NOMO-1 (cell line): ENCODE data around the gene CORO2A.
"Not testable (repeated sequence)": the region's sequence is repeated elsewhere in the genome, so short reads cannot be mapped to it uniquely, and the experiment has no call there.

Source experiments
- DNase-seq, 2 experiments: peaks; one replicate each; lab custom pipeline; 2025; ENCODE audit not compliant: unreplicated experiment in 2 of 2; lab: John Stamatoyannopoulos, UW

Gene CORO2A

GRCh38 chr9:98087420-98088354 lies 104.8 kb downstream of the CORO2A start:
- DNase-seq = no peak

DNA sequence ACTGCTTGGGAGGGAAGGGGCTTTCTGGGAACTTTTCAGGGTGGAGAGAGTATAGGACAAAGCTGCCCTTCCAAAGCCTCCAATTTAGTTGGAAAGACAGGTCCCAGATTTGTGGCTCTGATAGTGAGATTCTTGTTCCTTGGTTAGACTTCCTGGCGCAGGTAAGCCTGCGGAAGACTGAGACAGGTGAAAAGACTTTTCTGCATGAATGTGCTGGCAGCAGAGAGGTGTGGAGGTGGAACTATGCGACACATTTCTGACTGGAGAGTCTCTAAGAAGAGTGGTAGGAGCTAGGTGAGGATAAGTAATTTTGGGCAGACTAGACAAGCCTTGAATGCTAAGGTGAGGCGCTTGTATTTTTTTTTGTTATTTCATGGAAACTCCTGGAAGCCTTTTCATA lies 106.0 kb downstream of the CORO2A start:
- no peak for DNase-seq

DNA sequence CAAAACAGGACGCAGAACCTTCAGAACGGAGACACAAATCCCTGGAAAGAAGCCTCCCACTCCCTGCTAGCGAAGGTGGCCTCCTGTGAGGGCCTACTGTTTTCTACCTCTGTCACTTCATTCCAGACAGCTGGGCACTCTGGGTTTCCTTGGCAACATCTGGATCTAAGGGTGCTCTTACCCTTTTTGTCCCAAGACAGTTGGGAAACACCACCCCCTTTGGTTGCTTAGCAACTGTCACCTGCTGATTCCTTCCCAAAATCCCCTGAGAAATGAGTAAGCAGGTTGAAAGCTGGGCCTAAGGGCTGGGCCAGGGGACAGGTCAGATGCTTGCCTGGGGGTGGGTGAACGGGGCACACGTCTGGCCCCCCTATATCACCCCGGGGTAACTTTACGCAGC lies 106.5 kb downstream of the CORO2A start:
- no peak for DNase-seq

DNA sequence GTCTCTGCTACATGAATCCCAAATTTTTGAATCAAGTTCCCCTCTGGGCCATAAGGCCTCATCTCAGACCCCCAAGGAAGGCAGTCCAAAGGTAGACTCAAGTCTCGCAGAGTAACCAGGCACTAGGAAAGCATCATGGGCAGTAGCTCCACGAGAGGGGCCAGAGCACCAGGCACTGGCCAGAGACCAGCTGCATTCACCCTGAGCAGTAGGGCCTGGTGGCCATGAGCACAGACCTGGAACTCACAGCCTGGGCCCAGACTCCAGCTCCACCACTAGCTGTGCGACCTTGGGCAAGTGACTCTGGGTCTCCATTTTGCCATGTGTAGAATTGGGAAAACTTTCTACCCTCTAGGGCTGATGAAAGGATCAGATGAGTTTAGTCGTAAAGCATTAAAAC lies 107.4 kb downstream of the CORO2A start:
- no peak for DNase-seq

- no peak for DNase-seq
Measured at GRCh38 chr9:98084396-98084795, 108.0 kb downstream of the CORO2A start.

DNA sequence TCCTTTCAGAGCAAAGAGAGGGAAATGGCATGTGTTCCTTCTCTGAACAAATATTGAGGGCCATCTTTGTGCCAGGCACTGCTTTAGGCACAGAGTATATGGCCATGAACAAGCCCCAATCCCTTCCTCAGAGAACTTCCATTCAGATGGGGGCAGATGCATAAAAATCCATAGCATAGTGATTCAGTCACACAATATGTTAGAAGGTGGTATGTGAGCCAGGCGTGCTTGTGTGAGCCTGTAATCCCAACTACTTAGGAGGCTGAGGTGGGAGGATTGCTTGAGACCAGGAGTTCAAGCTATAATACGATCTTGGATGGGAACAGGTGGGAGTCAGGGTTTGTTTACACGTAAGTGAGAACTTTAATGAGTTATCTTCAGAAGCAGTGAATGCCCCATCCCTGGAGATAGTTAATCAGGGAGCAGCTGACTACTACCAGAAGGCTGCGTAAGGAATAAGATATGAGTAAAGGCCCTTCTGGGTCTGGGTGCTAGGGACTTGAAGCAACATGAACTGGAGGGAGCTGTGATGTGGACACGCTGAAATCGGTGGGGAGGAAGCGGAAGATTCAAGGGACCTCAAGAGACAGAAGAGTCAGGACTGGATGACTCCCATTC lies 108.8 kb downstream of the CORO2A start:
- no peak for DNase-seq

- DNase-seq = no peak
Measured at GRCh38 chr9:98083061-98083501, 109.4 kb downstream of the CORO2A start.

DNA sequence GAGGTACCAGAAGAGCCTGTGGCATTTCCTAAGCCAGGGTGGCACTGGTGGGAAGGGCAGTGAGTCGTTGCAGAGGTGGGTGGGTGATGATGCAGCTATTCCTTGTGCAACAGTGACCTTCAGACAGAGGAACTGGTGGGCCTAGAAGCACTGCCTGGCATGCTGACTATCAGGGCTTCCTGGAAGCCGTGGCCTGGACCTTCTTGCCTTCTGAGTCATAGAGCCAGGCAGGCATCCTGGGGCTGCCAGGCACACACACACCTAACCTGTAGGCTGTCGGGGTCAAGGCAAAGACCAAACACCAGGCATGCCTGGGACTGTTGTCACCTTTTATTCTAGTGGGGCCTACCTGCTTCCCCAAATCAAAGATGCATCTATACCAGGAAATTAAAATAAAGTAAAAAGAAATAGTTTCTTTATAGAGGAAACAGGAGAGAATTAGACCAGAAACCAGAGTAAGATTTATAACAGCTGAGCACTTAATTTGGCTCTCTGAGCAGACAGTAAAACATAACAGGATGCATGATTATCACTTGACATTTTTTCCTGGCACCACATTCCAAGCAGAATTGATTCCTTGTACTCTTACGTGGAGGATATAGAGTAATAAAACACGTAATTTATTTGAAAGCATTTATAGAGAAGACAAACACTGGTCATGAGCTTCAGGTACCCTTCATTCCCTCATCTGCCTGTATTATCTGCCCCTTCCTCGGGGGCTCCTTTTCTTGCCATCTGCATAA lies 110.8 kb downstream of the CORO2A start:
- DNase-seq = no peak

- no peak for DNase-seq
Measured at GRCh38 chr9:98080780-98081179, 111.7 kb downstream of the CORO2A start.

- DNase-seq = no peak
Measured at GRCh38 chr9:98080326-98080725, 112.1 kb downstream of the CORO2A start.

- DNase-seq = no peak
Measured at GRCh38 chr9:98078895-98079294, 113.5 kb downstream of the CORO2A start.

DNA sequence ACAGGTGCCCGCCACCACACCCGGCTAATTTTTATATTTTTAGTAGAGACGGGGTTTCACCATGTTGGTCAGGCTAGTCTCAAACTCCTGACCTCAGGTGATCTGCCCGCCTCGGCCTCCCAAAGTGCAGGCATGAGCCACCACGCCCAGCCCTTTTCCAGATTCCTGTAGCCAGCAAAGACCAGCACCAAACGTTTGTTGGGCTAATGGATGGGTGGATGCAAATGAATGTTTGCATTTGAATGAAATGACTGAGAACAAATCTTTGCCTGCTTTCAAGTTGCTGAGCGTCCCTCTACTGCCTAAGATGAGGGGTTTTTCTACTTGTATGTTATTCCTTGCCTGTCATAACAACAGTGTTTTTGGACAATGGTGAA lies 115.9 kb downstream of the CORO2A start:
- not testable (repeated sequence) for DNase-seq

DNA sequence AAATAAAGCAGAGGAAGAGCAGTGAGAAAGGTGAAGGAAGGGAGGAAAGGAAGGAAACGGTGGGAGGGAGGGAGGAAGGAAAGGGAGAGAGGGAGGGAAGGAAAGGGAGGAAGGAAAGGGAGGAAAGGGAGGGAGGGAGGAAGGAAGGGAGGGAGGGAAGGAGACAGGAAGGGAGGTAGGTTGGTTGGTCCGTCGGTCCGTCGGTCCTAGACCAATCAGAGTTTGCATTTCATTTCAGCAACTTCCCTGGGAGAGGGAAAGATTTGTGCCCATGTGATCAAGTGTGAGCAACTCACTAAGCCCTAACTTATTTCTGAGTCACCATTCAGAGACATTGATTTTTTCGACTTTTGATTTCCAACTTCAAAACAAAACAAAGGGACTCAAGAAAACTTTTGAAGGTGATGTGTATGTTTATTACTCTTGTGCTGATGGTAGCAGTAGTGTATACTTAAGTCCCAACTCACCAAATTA lies 117.1 kb downstream of the CORO2A start:
- peak in 1 of 2 experiments; percentile 6 for DNase-seq

DNA sequence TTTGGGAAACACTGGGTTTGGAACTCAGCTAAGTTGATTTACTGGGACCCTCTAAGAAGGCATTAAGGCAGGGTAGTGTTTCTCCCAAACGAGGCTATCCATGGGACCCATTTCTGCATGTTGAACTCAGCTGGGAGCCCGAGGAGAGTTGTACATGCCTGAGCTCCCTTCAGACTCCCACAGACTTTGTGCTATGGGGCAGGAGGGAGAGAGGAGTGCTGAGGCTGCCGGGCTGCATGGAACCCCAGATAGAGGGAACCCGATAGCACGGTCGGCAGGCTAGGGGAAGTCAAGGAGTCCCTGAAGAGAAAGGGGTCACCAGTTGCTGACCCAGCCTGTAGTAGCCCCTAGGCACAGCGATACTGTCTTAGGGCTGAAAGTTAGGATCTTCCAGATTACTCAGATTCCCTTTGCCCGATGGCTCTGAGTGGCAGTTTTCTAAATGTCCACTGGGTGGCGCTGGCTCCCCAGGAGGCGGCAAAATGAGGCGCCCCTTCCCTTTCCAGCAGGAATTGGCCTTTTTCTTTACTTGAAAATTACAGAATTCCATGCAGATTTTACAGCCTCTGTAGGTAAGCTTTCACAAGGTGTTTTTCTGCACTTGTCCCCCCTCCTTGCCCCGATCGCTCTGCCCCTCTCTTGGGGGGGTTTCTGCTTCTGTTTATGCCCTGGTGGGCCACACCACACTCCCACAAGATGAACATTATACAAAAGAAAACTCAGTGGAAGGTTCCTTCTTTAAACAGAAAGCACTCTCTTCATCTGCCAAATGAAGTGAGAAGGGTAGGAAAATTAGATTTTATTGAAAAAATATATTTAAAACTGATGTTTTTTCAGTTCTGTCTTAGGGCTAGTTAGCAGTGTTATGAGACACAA lies 118.1 kb downstream of the CORO2A start:
- peak; percentile 21 to 25 for DNase-seq

GRCh38 chr9:98071737-98072136 lies 120.7 kb downstream of the CORO2A start:
- no peak for DNase-seq
